SW480 (cell line): ENCODE results near the gene LRG1.
"Not testable (repeated sequence)": the region's sequence is repeated elsewhere in the genome, so short reads cannot be mapped to it uniquely, and the experiment has no call there.

Experiments
- DNase-seq: peaks from one replicate; pipeline ENCODE4 v3.0.0-alpha.2; 2016; ENCODE audit warnings: low spot score

The LRG1 gene

DNA sequence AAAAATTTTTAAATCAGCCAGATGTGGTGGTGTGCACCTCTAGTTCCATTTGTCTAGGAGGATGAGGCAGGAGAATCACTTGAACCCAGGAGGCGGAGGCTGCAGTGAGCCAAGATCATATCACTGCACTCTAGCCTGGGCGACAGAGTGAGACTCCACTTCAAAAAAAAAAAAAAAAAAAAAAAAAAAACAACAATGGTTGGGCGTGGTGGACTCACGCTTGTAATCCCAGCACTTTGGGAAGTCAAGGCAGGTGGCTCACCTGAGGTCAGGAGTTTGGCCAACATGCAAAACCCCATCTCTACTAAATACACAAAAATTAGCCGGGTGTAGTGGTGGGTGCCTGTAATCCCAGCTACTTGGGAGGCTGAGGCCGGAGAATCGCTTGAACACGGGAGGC, 12.5 kb downstream of the LRG1 start:
- not testable (repeated sequence) for DNase-seq

- no peak for DNase-seq
Measured at GRCh38 chr19:4525563-4526002, 14.3 kb downstream of the LRG1 start.

GRCh38 chr19:4524808-4525562, 14.9 kb downstream of the LRG1 start:
- no peak for DNase-seq

- no peak for DNase-seq
Measured at GRCh38 chr19:4523306-4524110, 16.3 kb downstream of the LRG1 start.

GRCh38 chr19:4522291-4523002, 17.4 kb downstream of the LRG1 start:
- DNase-seq, result no peak

DNA sequence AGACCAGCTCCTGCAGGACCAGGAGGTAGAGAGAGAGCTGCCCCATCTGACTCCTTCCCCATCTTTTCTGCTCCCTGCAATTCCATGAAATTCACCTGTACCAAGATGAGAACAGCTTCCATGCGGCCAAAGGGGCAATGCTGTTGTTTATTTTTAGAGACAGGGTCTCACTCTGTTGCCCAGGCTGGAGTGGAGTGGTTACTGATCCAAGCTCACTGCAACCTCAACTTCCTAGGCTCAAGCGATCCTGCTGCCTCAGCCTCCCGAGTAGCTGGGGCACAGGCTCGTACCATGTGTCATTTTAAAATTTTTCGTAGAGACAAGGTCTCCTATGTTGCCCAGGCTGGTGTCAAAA, 18.0 kb downstream of the LRG1 start:
- DNase-seq, result no peak

GRCh38 chr19:4521170-4521887, 18.5 kb downstream of the LRG1 start:
- no peak for DNase-seq

DNA sequence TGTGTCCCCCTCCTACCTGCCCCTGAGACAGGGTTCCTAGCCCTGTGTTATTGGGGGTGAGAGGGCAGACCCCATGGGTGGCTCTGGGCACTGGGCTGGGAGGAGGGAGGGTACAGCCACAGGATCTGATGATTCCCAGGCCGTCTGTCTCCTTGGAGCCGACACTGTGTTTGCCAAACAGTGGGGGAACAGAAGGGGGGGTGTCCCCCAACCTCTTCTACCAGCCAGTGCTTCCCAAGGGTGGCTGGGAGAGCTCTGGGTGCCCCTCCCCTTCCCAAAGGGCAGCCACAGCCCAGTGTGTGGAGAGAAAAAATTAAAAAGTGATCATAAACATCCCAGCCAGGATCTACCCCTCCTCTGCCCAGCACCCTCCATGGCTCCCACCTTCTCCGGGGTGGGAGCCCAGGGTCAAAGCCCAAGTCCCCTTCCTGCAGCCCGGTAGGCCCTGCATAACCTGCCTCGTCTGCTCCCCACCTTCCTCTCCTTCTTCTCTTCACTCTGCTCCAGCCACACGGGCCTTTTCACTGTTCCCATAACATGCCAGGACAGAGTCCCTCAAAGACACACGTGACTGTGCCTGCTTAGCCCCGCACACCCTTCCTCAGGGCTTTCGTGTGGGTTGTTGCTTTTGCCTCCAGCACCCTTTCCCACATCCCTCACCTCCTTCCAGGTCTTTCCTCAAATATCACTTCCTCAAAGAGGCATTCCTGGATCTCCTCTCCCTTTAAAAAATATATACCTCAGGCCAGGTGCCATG, 20.1 kb downstream of the LRG1 start:
- DNase-seq, result no peak

DNA sequence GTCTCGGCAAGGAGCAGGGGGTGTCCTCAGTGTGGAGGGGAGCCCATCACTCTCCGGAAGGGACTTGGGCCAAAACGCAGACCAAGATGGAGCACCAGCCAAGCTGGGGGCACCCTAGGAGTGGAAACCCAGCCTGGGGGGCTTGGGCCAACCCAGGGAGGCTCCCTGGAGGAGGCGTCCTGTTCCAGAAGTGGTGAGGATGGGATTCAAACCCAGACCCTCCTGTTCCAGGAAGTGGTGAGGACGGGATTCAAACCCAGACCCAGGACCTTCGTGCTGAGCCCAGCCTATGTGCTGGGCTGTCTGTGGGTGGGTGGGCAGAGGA, 20.7 kb downstream of the LRG1 start:
- DNase-seq, result no peak

GRCh38 chr19:4518345-4519171, 21.3 kb downstream of the LRG1 start, which contains the start of gene PLIN4:
Gene PLIN4 (minus strand): TSS chr19:4518486. CDS start chr19:4518272, 214 bp downstream.
- no peak for DNase-seq

- no peak for DNase-seq
Measured at GRCh38 chr19:4517451-4518057, 22.3 kb downstream of the LRG1 start.

DNA sequence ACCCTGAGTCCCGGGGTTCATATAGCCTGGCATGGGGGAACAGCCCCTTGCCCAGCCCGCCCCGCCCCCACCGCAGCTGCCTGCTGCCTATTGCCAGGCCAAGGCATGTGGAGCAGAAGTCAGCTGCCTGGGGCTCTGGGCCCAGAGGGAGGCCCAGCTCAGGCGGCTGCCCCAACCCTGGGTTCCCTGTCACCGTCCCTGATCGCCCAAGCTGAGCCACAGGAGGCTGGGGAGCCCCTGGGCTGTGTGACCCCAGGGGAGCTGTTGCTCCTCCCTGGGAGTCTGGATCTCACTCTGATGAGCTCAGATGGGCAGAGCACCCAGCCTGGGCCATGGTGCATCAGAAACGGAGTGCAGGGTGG, 22.9 kb downstream of the LRG1 start:
- DNase-seq, result no peak

DNA sequence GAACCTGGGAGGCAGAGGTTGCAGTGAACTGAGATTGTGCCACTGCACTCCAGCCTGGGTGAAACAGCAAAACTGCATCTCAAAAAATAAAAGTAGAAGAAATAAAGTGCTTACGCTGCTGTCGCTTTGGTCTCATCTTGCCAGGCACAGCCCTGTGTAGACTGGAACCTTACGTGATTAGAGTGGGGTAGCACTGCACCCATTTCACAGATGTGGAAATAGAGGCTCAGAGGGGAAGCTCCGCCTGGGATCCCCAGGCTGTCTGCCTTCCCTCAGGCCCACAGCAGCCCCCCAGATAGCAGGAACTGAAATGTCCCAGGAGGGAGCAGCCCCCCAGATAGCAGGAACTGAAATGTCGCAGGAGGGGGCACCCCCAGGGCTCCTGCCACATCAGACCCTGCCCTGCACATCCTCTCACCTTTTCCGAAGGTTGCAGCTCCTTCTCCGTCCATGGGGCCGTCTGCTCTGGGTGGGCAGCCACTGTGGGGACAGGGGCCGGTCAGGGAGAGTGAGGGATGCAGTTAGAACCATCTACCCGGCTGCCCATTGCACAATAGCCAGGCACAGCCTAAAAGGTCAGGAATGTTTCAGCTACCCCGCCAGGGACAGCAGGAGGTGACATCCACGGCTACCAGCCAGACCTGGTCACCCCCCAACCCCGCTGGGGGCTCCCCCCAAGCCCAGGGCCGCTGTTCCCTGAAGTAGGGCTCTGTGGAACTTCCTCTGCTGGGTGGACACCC, 23.5 kb downstream of the LRG1 start:
- no peak for DNase-seq

DNA sequence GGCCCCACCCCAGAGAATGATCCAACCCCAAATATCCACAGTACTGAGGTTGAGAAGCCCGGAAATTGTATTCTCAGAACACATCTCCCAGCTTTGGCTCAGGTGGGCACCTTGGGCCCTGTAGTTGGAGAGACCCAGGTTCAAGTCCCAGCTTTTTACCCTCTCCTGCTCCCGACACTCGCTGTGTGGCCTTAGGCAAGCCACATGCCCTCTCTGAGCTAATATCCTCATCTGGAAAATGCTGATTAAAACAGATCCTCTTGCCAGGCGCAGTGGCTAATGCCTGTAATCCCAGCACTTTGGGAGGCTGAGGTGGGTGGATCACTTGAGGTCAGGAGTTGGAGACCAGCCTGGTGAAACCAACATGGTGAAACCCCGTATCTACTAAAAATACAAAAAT, 24.1 kb downstream of the LRG1 start:
- no peak for DNase-seq

DNA sequence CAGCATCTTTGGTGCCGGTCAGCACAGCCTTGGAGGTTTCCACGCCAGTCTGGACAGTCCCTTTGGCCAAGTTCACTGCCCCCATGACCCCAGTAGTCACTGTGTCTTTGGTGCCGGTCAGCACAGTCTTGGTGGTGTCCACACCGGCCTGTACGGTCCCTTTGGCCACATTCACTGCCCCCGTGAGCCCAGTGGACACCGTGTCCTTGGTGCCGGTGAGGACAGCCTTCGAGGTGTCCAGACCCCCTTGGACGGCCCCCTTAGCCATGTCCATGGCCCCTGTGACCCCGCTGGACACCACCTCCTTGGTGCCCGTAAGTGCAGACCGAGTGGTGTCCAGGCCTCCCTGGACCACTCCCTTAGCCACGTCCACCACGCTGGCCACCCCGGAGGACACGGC, 26.6 kb downstream of the LRG1 start:
- DNase-seq, result no peak

- DNase-seq, result no peak
Measured at GRCh38 chr19:4512070-4512469, 27.8 kb downstream of the LRG1 start.

DNA sequence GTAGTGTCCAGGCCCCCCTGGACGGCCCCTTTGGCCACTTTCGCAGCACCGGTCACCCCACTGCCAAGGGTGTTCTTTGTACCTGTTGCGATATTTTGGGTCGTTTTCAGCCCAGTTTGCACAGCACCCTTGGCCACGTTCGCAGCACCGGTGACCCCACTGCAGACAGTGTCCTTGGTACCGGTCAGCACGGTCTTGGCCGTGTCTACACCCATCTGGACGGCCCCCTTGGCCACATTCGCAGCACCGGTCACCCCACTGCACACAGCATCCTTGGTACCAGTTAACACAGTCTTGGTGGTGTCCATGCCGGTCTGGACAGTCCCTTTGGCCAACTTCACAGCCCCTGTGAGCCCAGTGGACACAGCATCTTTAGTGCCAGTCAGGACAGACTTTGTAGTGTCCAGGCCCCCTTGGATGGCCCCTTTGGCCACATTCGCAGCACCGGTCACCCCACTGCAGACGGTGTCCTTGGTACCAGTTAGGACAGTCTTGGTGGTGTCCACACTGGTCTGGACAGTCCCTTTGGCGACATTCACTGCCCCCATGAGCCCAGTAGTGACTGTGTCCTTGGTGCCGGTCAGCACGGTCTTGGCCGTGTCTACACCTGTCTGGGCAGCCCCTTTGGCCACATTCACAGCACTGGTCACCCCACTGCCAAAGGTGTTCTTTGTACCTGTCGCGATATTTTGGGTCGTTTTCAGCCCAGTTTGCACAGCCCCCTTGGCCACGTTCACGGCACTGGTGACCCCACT, 28.4 kb downstream of the LRG1 start:
- no peak for DNase-seq

- no peak for DNase-seq
Measured at GRCh38 chr19:4510435-4511255, 29.2 kb downstream of the LRG1 start.
